CD14-positive monocyte (primary cell): Measurements from ENCODE around the gene UGT3A1. TPM values are rescaled to one million over a fixed set of nuclear protein-coding genes. Genes with fewer than 3 reads are reported as not detected.

Experiments used
- DNase-seq, 3 donors: peaks; one replicate each; pipeline ENCODE4 v3.0.0-alpha.2; 2011 to 2022
- H2AFZ ChIP-seq: 2 replicates; pipeline ENCODE4 v1.6.0; 2012; ENCODE audit warnings: mild to moderate bottlenecking, low read depth, low read length, inconsistent platforms; ENCODE audit not compliant: insufficient read depth, poor library complexity, severe bottlenecking
- H3K27ac ChIP-seq, 2 donors: 1 replicate in 1 of 2; 2 replicates in 1 of 2; pipeline ENCODE4 v1.5.1; 2012 to 2013; ENCODE audit warnings: low read length in 2 of 2, control low read depth in 1 of 2, inconsistent platforms in 1 of 2, low read depth in 1 of 2, mild to moderate bottlenecking in 1 of 2
- H3K27me3 ChIP-seq, 2 donors: one replicate each; pipeline versions ENCODE4 v1.6.0 to v1.6.1; 2011 to 2013; ENCODE audit warnings: low read length in 2 of 2; ENCODE audit not compliant: control insufficient read depth in 2 of 2, insufficient read depth in 2 of 2
- H3K36me3 ChIP-seq, 2 donors: replicated peaks in 1 of 2; 1 replicate in 1 of 2; 2 replicates in 1 of 2; pipeline versions ENCODE4 v1.5.1 to v1.6.1; 2012 to 2013; ENCODE audit warnings: low read length in 2 of 2, control low read depth in 1 of 2, inconsistent platforms in 1 of 2, mild to moderate bottlenecking in 1 of 2; ENCODE audit not compliant: insufficient read depth in 2 of 2, control insufficient read depth in 1 of 2
- H3K4me1 ChIP-seq, 2 donors: 1 replicate in 1 of 2; 2 replicates in 1 of 2; pipeline versions ENCODE4 v1.5.1 to v1.6.1; 2012 to 2013; ENCODE audit warnings: low read length in 2 of 2, control low read depth in 1 of 2, inconsistent platforms in 1 of 2, mild to moderate bottlenecking in 1 of 2, moderate library complexity in 1 of 2; ENCODE audit not compliant: insufficient read depth in 2 of 2, control insufficient read depth in 1 of 2
- H3K4me2 ChIP-seq: replicated peaks from 2 replicates; pipeline ENCODE3; 2012; ENCODE audit warnings: low read length, moderate library complexity, mild to moderate bottlenecking; ENCODE audit not compliant: poor library complexity, severe bottlenecking; ENCODE audit errors: extremely low read depth
- H3K4me3 ChIP-seq, 3 experiments: fragments of 200-600 bp in 1 of 3; sonication (generic) in 1 of 3; replicated peaks in 1 of 3; 1 replicate in 2 of 3; 2 replicates in 1 of 3; pipeline ENCODE4 v1.5.1; 2011 to 2013; ENCODE audit warnings: low read length in 3 of 3, mild to moderate bottlenecking in 3 of 3, control low read depth in 2 of 3, low read depth in 2 of 3, inconsistent platforms in 1 of 3, moderate library complexity in 1 of 3
- H3K79me2 ChIP-seq: 2 replicates; pipeline ENCODE4 v1.6.0; 2012; ENCODE audit warnings: mild to moderate bottlenecking, control low read depth, inconsistent platforms, low read length, moderate library complexity; ENCODE audit not compliant: insufficient read depth
- H3K9ac ChIP-seq: 2 replicates; pipeline ENCODE4 v1.6.0; 2017; ENCODE audit warnings: low read length, mild to moderate bottlenecking; ENCODE audit not compliant: insufficient read depth, poor library complexity, severe bottlenecking
- H3K9me3 ChIP-seq, 2 donors: replicated peaks in 1 of 2; 1 replicate in 1 of 2; 2 replicates in 1 of 2; pipeline versions ENCODE4 v1.5.1 to v1.6.1; 2012 to 2013; ENCODE audit warnings: low read length in 2 of 2, control low read depth in 1 of 2; ENCODE audit not compliant: control insufficient read depth in 1 of 2, insufficient read depth in 1 of 2
- H4K20me1 ChIP-seq: 2 replicates; pipeline ENCODE4 v1.6.0; 2012; ENCODE audit warnings: mild to moderate bottlenecking, low read length, control low read depth, moderate library complexity; ENCODE audit not compliant: insufficient read depth
- H3K27ac Mint-ChIP-seq, 7 donors: one replicate each; pipeline ENCODE4 v1.8.0; 2020; ENCODE audit warnings: mild to moderate bottlenecking in 7 of 7, mixed read lengths in 7 of 7, moderate library complexity in 6 of 7, inconsistent platforms in 2 of 7
- H3K27me3 Mint-ChIP-seq, 3 donors: one replicate each; pipeline ENCODE4 v1.8.0; 2021 to 2022; ENCODE audit warnings: low read depth in 3 of 3, mild to moderate bottlenecking in 3 of 3, mixed read lengths in 3 of 3, moderate library complexity in 3 of 3, inconsistent platforms in 1 of 3
- H3K36me3 Mint-ChIP-seq, 2 donors: one replicate each; pipeline ENCODE4 v1.8.0; 2020; ENCODE audit warnings: mixed read lengths in 2 of 2, inconsistent platforms in 1 of 2, mild to moderate bottlenecking in 1 of 2
- H3K4me1 Mint-ChIP-seq: one replicate; pipeline ENCODE4 v1.8.0; 2020; ENCODE audit warnings: mild to moderate bottlenecking, mixed read lengths
- H3K4me3 Mint-ChIP-seq, 2 donors: one replicate each; pipeline ENCODE4 v1.8.0; 2020; ENCODE audit warnings: mild to moderate bottlenecking in 2 of 2, mixed read lengths in 2 of 2, moderate library complexity in 1 of 2
- H3K9me3 Mint-ChIP-seq, 7 donors: one replicate each; pipeline ENCODE4 v1.8.0; 2020 to 2022; ENCODE audit warnings: mixed read lengths in 7 of 7, mild to moderate bottlenecking in 6 of 7, moderate library complexity in 6 of 7, inconsistent platforms in 2 of 7
- CTCF ChIP-seq: fragments of 200-600 bp; IDR thresholded peaks from one replicate; pipeline ENCODE4 v1.8.0; 2022; ENCODE audit warnings: antibody characterized with exemption, mild to moderate bottlenecking
- WGBS: methylation state at CpG from one replicate; pipeline ENCODE4 v1.1.5; 2013; ENCODE audit warnings: missing lambda C conversion rate; ENCODE audit not compliant: insufficient coverage; 5-methylcytosine and 5-hydroxymethylcytosine counted together
- intact Hi-C, 2 donors: fragments of 100-400 bp; cut with micrococcal nuclease; formaldehyde crosslinking; loops; one replicate each; pipeline versions ENCODE4 v1.15.0 to v1.15.1; 2023
- polyA plus RNA-seq, 3 donors: library from polyadenylated mRNA; depleted of rRNA in 1 of 3; unstranded in 2 of 3; stranded (reverse) in 1 of 3; fragments of 300-500 nt in 2 of 3; fragments of >200 nt in 1 of 3; fragmentation: Illumina TruSeq in 2 of 3; gene quantifications; 1 replicate in 2 of 3; 2 replicates in 1 of 3; pipeline ENCODE4 v1.2.3, GENCODE V29; 2012 to 2021

The UGT3A1 gene
- polyA plus RNA-seq, 3 donors, result not detected

GRCh38 chr5:36001032-36001431, 9.8 kb upstream of the UGT3A1 start:
- no peak for DNase-seq
- Histone ChIP-seq H3K79me2 (no peaks in the 10 kb centered on the region), H3K9ac (no peak overlapping the region), H3K4me3 (no peak overlapping the region), H4K20me1 (no peaks in the 10 kb centered on the region), H3K9me3 (no peaks in the 10 kb centered on the region), H3K4me1 (no peaks in the 10 kb centered on the region), H3K27me3 (no peaks in the 10 kb centered on the region), H3K36me3 (no peaks in the 10 kb centered on the region), H2AFZ (no peak overlapping the region), H3K4me2 (no peak overlapping the region), H3K27ac (no peak overlapping the region)
- 75% methylated on average over 1 of the region's 3 CpGs for WGBS
- Mint-ChIP-seq H3K4me1 (no peaks in the 10 kb centered on the region), H3K9me3 (peaks cover 1 to 14% (median 3%) of the 10 kb centered on the region in 7 donors), H3K27ac (no peak overlapping the region), H3K36me3 (no peaks in the 10 kb centered on the region), H3K4me3 (no peak overlapping the region), H3K27me3 (peaks cover 0 to 4% (median 2%) of the 10 kb centered on the region in 3 donors)
- intact Hi-C loops, result no loop called here
- no peak for TF ChIP-seq CTCF

GRCh38 chr5:35999547-35999946, 8.4 kb upstream of the UGT3A1 start:
- peaks cover 1 to 17% (median 6%) of the 10 kb centered on the region in 7 donors for H3K9me3 Mint-ChIP-seq
- intact Hi-C loops, result no loop called here
- H3K27me3 Mint-ChIP-seq, result peaks cover 3 to 5% (median 4%) of the 10 kb centered on the region in 3 donors
- no peak overlapping the region for H3K27ac Mint-ChIP-seq
- WGBS, result no CpG with 5 or more reads among the region's 1 CpG
- Histone ChIP-seq H3K79me2 (no peaks in the 10 kb centered on the region), H2AFZ (no peak overlapping the region), H3K4me1 (no peaks in the 10 kb centered on the region), H4K20me1 (no peaks in the 10 kb centered on the region), H3K27ac (no peak overlapping the region), H3K27me3 (no peaks in the 10 kb centered on the region), H3K9me3 (no peaks in the 10 kb centered on the region), H3K36me3 (no peaks in the 10 kb centered on the region), H3K4me3 (no peak overlapping the region), H3K4me2 (no peak overlapping the region), H3K9ac (no peak overlapping the region)
- H3K4me1 Mint-ChIP-seq, result no peaks in the 10 kb centered on the region
- no peaks in the 10 kb centered on the region for H3K36me3 Mint-ChIP-seq
- DNase-seq, result no peak
- no peak overlapping the region for H3K4me3 Mint-ChIP-seq
- TF ChIP-seq CTCF, result no peak
